ENCODE results near the gene MAFG. TPM values are rescaled to one million over a fixed set of nuclear protein-coding genes. Genes with fewer than 3 reads are reported as not detected.
A peak's percentile ranks its signal among the peaks of the same experiment; 100 is the strongest.

Gene MAFG
- total and polyA plus RNA-seq, 2 of the 13 experiments (the other 11 are each of a cell fraction or from before 2014, with no cell fraction given) = 14.5 to 20.0 TPM

GRCh38 chr17:81927653-81928543 is at the start of gene MAFG (continued):
- TF ChIP-seq ELK4 (CRISPR knock-in tag; IDR thresholded peaks at IDR 0.05; ENCODE audit: borderline replicate concordance) (no peak), ZNF205 (CRISPR knock-in tag; IDR thresholded peaks at IDR 0.05) (no peak), ZNF501 (CRISPR knock-in tag; IDR thresholded peaks at IDR 0.05) (peak; percentile 63; the same call in 1 of the 2 replicates), RFX3 (CRISPR knock-in tag; IDR thresholded peaks at IDR 0.05) (peak; percentile 81), ZNF530 (CRISPR knock-in tag; IDR thresholded peaks at IDR 0.05; ENCODE audit: low read depth) (no peak), ZNF674 (CRISPR knock-in tag; IDR thresholded peaks at IDR 0.05; ENCODE audit: low read depth) (peak; percentile 75; the same call in 1 of the 2 replicates), MZF1 (CRISPR knock-in tag; IDR thresholded peaks at IDR 0.05; ENCODE audit: borderline replicate concordance) (no peak), CTCF (CRISPR knock-in tag; IDR thresholded peaks at IDR 0.05) (peak; percentile 73), ZNF282 (IDR thresholded peaks at IDR 0.05; ENCODE audit: partially characterized antibody) (no peak), EED (CRISPR knock-in tag; IDR thresholded peaks at IDR 0.05) (peak; percentile 66), ZNF816 (CRISPR knock-in tag; IDR thresholded peaks at IDR 0.05; ENCODE audit: borderline replicate concordance) (0 out of 2 replicates have a peak, but pooled peaks have one; percentile 47), TEAD3 (CRISPR knock-in tag; optimal IDR thresholded peaks at IDR 0.05; ENCODE audit: borderline replicate concordance) (no peak), AHR (CRISPR knock-in tag; IDR thresholded peaks at IDR 0.05) (no peak; the same call in 1 of the 2 replicates), STAG1 (CRISPR knock-in tag; IDR thresholded peaks at IDR 0.05) (peak; percentile 59), ZSCAN9 (CRISPR knock-in tag; IDR thresholded peaks at IDR 0.05; ENCODE audit: borderline replicate concordance) (0 out of 2 replicates have a peak, but pooled peaks have one; percentile 17), ZEB1 (IDR thresholded peaks at IDR 0.05; ENCODE audit: insufficient replicate concordance, low read depth) (no peak), ZC3H4 (CRISPR knock-in tag; IDR thresholded peaks at IDR 0.05; ENCODE audit: borderline replicate concordance) (peak; percentile 71; the same call in 1 of the 2 replicates), RAD51 (IDR thresholded peaks at IDR 0.05; ENCODE audit: borderline replicate concordance) (peak; percentile 97), ZNF75D (CRISPR knock-in tag; IDR thresholded peaks at IDR 0.05; ENCODE audit: borderline replicate concordance) (no peak), NKX3-1 (CRISPR knock-in tag; IDR thresholded peaks at IDR 0.05) (peak; percentile 81)
- TF ChIP-seq, protein P1, sequence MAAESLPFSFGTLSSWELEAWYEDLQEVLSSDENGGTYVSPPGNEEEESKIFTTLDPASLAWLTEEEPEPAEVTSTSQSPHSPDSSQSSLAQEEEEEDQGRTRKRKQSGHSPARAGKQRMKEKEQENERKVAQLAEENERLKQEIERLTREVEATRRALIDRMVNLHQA (CRISPR knock-in tag; IDR thresholded peaks at IDR 0.05) = no peak
- TF ChIP-seq, protein P2, sequence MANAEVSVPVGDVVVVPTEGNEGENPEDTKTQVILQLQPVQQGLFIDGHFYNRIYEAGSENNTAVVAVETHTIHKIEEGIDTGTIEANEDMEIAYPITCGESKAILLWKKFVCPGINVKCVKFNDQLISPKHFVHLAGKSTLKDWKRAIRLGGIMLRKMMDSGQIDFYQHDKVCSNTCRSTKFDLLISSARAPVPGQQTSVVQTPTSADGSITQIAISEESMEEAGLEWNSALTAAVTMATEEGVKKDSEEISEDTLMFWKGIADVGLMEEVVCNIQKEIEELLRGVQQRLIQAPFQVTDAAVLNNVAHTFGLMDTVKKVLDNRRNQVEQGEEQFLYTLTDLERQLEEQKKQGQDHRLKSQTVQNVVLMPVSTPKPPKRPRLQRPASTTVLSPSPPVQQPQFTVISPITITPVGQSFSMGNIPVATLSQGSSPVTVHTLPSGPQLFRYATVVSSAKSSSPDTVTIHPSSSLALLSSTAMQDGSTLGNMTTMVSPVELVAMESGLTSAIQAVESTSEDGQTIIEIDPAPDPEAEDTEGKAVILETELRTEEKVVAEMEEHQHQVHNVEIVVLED (CRISPR knock-in tag; IDR thresholded peaks at IDR 0.05; ENCODE audit: borderline replicate concordance) = peak; percentile 76
- TF ChIP-seq, protein P3, sequence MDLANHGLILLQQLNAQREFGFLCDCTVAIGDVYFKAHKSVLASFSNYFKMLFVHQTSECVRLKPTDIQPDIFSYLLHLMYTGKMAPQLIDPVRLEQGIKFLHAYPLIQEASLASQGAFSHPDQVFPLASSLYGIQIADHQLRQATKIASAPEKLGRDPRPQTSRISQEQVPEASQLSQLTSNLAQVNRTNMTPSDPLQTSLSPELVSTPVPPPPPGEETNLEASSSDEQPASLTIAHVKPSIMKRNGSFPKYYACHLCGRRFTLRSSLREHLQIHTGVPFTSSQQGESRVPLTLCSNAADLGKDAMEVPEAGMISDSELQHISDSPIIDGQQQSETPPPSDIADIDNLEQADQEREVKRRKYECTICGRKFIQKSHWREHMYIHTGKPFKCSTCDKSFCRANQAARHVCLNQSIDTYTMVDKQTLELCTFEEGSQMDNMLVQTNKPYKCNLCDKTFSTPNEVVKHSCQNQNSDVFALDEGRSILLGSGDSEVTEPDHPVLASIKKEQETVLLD (CRISPR knock-in tag; IDR thresholded peaks at IDR 0.05; ENCODE audit: low read depth) = 0 out of 2 replicates have a peak, but pooled peaks have one; percentile 71

Data from HepG2 (cell line).